A673 (cell line): ENCODE measurements around the gene ECHS1. TPM values are rescaled to one million over a fixed set of nuclear protein-coding genes. Genes with fewer than 3 reads are reported as not detected.

Experiments used
- BruUV-seq: library from RNA; stranded (reverse); fragments of 400-500 nt; replicated peaks from 2 replicates; lab custom pipeline; 2021; lab: Mats Ljungman, UMichigan
- CTCF ChIA-PET: fragments of 300-600 bp; sonication (Branson Sonifier 250); formaldehyde crosslinking; loops from one replicate; lab custom pipeline; 2022; ENCODE audit warnings: antibody characterized with exemption; lab: Charles Lee
- POLR2A ChIA-PET: fragments of 300-600 bp; sonication (Branson Sonifier 250); formaldehyde crosslinking; loops from one replicate; lab custom pipeline; 2022; ENCODE audit warnings: antibody characterized with exemption; ENCODE audit not compliant: low non-redundant PET; lab: Charles Lee
- DNase-seq: peaks from one replicate; pipeline ENCODE4 v3.0.0-alpha.2; 2015; ENCODE audit warnings: low spot score
- H3K27ac ChIP-seq: fragments of 200-600 bp; sonication (generic); 2 replicates; pipeline ENCODE4 v1.5.1; 2016; ENCODE audit warnings: mixed run types, low read depth, mild to moderate bottlenecking, mixed read lengths, antibody characterized with exemption, low read length; ENCODE audit not compliant: poor library complexity, severe bottlenecking
- H3K27me3 ChIP-seq: fragments of 200-600 bp; sonication (generic); replicated peaks from 2 replicates; pipeline ENCODE4 v1.6.1; 2017; ENCODE audit warnings: mixed run types, low read depth, mild to moderate bottlenecking, mixed read lengths, antibody characterized with exemption, low read length; ENCODE audit not compliant: insufficient read depth, poor library complexity
- H3K36me3 ChIP-seq: fragments of 200-600 bp; sonication (generic); 2 replicates; pipeline ENCODE4 v1.6.1; 2016; ENCODE audit warnings: mixed run types, mild to moderate bottlenecking, mixed read lengths, antibody characterized with exemption, low read length; ENCODE audit not compliant: insufficient read depth, poor library complexity, severe bottlenecking
- H3K4me1 ChIP-seq: fragments of 200-600 bp; sonication (generic); 2 replicates; pipeline ENCODE4 v1.6.1; 2017; ENCODE audit warnings: mixed run types, mild to moderate bottlenecking, mixed read lengths, antibody characterized with exemption, low read length; ENCODE audit not compliant: insufficient read depth, poor library complexity, severe bottlenecking
- H3K4me3 ChIP-seq: fragments of 200-600 bp; sonication (generic); 2 replicates; pipeline ENCODE4 v1.5.1; 2016; ENCODE audit warnings: low read depth, mixed run types, mild to moderate bottlenecking, mixed read lengths, low read length; ENCODE audit not compliant: poor library complexity, severe bottlenecking
- H3K9me3 ChIP-seq: fragments of 200-600 bp; sonication (generic); 2 replicates; pipeline ENCODE4 v1.6.1; 2016; ENCODE audit warnings: mixed run types, low read depth, mild to moderate bottlenecking, mixed read lengths, antibody characterized with exemption, low read length; ENCODE audit not compliant: poor library complexity, severe bottlenecking
- EZH2 ChIP-seq: fragments of 200-600 bp; sonication (generic); IDR thresholded peaks from 2 replicates; pipeline ENCODE4 v1.6.1; 2017; ENCODE audit warnings: borderline replicate concordance, low read depth, mild to moderate bottlenecking, mixed read lengths, antibody characterized with exemption, low read length; ENCODE audit not compliant: poor library complexity, severe bottlenecking
- intact Hi-C: fragments of 100-400 bp; cut with micrococcal nuclease; formaldehyde crosslinking; loops from one replicate; pipeline ENCODE4 v1.10.0; 2022; ENCODE audit not compliant: unreplicated experiment
- total RNA-seq: library from RNA; stranded (reverse); gene quantifications from 2 replicates; pipeline ENCODE4 v1.2.3, GENCODE V29; 2021
- TF ChIP-seq, protein P1 (sequence below): fragments of 300-800, 200-600 bp; sonication (generic); conservative IDR thresholded peaks from 2 replicates; pipeline ENCODE4 v1.5.1; 2017; ENCODE audit warnings: low read depth, mild to moderate bottlenecking, antibody characterized with exemption, low read length, moderate library complexity, mixed read lengths

Gene ECHS1
- total RNA-seq, 1 experiment from 2014 or later = 96.3 TPM

GRCh38 chr10:133366751-133367150 lies 6.4 kb downstream of the ECHS1 start:
- ChIA-PET POLR2A (no interaction called here), CTCF (no interaction called here)
- no peak overlapping the region for H3K27ac ChIP-seq
- no TSS peak for BruUV-seq
- no peak overlapping the region for H3K4me3 ChIP-seq
- no peak for TF ChIP-seq EZH2
- TF ChIP-seq, protein P1, sequence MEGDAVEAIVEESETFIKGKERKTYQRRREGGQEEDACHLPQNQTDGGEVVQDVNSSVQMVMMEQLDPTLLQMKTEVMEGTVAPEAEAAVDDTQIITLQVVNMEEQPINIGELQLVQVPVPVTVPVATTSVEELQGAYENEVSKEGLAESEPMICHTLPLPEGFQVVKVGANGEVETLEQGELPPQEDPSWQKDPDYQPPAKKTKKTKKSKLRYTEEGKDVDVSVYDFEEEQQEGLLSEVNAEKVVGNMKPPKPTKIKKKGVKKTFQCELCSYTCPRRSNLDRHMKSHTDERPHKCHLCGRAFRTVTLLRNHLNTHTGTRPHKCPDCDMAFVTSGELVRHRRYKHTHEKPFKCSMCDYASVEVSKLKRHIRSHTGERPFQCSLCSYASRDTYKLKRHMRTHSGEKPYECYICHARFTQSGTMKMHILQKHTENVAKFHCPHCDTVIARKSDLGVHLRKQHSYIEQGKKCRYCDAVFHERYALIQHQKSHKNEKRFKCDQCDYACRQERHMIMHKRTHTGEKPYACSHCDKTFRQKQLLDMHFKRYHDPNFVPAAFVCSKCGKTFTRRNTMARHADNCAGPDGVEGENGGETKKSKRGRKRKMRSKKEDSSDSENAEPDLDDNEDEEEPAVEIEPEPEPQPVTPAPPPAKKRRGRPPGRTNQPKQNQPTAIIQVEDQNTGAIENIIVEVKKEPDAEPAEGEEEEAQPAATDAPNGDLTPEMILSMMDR = no peak
- no peaks in the 10 kb centered on the region for H3K9me3 ChIP-seq
- DNase-seq = no peak
- H3K36me3 ChIP-seq = peaks cover 49% of the 10 kb centered on the region
- H3K27me3 ChIP-seq = no peaks in the 10 kb centered on the region
- no peaks in the 10 kb centered on the region for H3K4me1 ChIP-seq
- intact Hi-C loops = no loop called here

DNA sequence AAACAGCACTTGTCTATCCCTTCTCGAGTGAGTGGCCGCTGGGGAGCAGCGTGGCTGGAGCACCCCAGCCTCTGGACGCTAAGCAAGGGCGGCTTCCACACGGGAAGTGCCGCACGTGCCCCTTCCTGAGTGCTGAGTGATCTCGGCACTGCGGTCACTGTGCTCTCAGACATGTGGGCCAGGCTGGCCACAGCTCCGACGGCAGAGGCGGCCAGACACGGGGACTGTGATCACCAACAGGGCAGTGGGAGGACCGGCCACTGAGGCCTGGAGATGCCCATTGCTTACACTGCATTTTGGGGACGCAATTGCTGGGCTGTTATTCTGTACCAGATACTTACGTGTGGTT lies 7.0 kb downstream of the ECHS1 start:
- BruUV-seq = no TSS peak
- CTCF ChIA-PET = no interaction called here
- Histone ChIP-seq H3K27ac (no peak overlapping the region), H3K9me3 (no peaks in the 10 kb centered on the region), H3K4me1 (no peaks in the 10 kb centered on the region), H3K27me3 (no peaks in the 10 kb centered on the region), H3K4me3 (no peak overlapping the region), H3K36me3 (peaks cover 49% of the 10 kb centered on the region)
- TF ChIP-seq EZH2 = no peak
- TF ChIP-seq, protein P1 = no peak
- intact Hi-C loops = no loop called here
- DNase-seq = no peak
- POLR2A ChIA-PET = no interaction called here

DNA sequence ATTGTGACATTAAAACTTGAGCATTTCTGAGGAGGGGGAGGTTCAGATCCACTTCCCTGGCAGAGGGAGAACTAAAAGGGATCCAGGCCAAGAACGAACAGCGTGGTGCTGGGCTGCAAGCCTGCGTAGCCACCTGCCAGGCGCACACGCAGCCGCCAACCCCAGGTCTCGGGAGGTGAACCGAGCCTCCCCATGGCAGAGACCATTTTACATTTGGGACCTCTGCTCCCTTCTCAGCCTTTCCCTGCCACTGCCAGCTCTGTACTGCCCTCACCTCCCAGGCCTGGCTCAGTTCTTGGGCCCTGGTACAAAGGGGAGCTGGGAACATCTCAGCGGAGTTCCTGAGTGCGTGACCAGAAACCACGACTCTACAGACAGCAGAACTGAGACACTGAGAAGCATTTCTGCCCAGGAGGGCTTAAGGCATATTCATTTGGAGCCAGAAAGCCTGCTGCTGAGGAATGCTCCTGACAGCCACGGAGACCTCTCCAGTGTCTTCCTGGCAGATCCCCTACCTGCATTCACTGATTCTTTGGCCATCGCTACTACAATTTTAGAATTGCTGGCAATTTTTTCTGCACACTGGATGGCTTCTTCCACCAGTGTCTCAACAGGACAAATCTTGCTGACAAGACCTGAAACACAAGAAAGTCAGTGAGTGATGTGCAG lies 7.6 kb downstream of the ECHS1 start:
- DNase-seq = no peak
- Histone ChIP-seq H3K27ac (no peak overlapping the region), H3K9me3 (no peaks in the 10 kb centered on the region), H3K4me1 (no peaks in the 10 kb centered on the region), H3K36me3 (peaks cover 49% of the 10 kb centered on the region), H3K4me3 (no peak overlapping the region), H3K27me3 (no peaks in the 10 kb centered on the region)
- no TSS peak for BruUV-seq
- TF ChIP-seq EZH2 = no peak
- TF ChIP-seq, protein P1 = no peak
- CTCF ChIA-PET = no interaction called here
- POLR2A ChIA-PET = no interaction called here
- intact Hi-C loops = no loop called here
